ENCODE data around the gene MRGPRD.

DNA sequence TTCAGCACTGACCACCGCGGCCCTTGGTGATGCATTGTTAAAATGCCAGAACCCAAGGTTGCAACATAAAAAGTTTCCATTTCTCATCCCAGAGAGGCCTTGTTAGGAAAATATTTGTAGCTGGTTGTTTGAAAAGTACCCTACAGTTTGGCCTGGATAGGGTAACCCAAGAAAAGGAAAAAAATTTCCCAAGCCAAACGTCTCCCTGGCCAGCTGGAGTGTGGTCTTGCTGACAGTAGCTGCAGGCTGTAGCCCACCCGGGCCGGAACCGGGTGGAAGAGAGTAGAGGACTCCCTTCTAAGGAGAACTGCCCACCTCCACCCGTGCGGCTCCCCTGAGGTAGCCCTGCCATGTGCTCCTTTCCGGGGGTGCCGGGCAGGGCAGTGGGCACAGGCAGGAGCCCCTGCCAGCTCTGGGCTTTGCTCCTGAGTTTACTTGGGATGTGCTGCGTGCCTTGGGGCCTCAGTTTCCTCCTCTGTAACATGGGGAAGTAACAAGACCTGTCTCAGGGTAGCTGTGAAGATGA, 38.6 kb downstream of the MRGPRD start:
- TF ChIP-seq, protein P1, sequence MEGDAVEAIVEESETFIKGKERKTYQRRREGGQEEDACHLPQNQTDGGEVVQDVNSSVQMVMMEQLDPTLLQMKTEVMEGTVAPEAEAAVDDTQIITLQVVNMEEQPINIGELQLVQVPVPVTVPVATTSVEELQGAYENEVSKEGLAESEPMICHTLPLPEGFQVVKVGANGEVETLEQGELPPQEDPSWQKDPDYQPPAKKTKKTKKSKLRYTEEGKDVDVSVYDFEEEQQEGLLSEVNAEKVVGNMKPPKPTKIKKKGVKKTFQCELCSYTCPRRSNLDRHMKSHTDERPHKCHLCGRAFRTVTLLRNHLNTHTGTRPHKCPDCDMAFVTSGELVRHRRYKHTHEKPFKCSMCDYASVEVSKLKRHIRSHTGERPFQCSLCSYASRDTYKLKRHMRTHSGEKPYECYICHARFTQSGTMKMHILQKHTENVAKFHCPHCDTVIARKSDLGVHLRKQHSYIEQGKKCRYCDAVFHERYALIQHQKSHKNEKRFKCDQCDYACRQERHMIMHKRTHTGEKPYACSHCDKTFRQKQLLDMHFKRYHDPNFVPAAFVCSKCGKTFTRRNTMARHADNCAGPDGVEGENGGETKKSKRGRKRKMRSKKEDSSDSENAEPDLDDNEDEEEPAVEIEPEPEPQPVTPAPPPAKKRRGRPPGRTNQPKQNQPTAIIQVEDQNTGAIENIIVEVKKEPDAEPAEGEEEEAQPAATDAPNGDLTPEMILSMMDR (IDR thresholded peaks at IDR 0.05): no peak
- TF ChIP-seq EZH2 (IDR thresholded peaks at IDR 0.05; ENCODE audit: borderline replicate concordance, insufficient read depth, low read depth, low read length, poor library complexity, severe bottlenecking): no peak
